Neutrophil (primary cell): ENCODE measurements around the gene CDC14A.

Source experiments
- H3K27ac ChIP-seq: fragments of 200-600 bp; sonication (generic); 2 replicates; pipeline ENCODE4 v1.5.1; 2016; ENCODE audit warnings: mild to moderate bottlenecking, moderate library complexity
- H3K27me3 ChIP-seq: fragments of 200-600 bp; sonication (generic); 2 replicates; pipeline ENCODE4 v1.6.0; 2016; ENCODE audit warnings: mild to moderate bottlenecking
- H3K36me3 ChIP-seq: fragments of 200-600 bp; sonication (generic); 2 replicates; pipeline ENCODE4 v1.5.1; 2017
- H3K4me1 ChIP-seq, 2 experiments: fragments of 200-600 bp in 1 of 2; sonication (generic) in 1 of 2; 1 replicate in 1 of 2; 2 replicates in 1 of 2; pipeline versions ENCODE4 v1.5.1 to v1.6.1; 2013 to 2016; ENCODE audit warnings: low read depth in 1 of 2, low read length in 1 of 2, mild to moderate bottlenecking in 1 of 2, moderate library complexity in 1 of 2; ENCODE audit not compliant: control insufficient read depth in 1 of 2, insufficient read depth in 1 of 2
- H3K4me3 ChIP-seq, 2 experiments: fragments of 200-600 bp in 1 of 2; sonication (generic) in 1 of 2; 1 replicate in 1 of 2; 2 replicates in 1 of 2; pipeline ENCODE4 v1.5.1; 2013 to 2016; ENCODE audit warnings: low read depth in 1 of 2, low read length in 1 of 2, mild to moderate bottlenecking in 1 of 2, moderate library complexity in 1 of 2
- H3K9me3 ChIP-seq: fragments of 200-600 bp; sonication (generic); 2 replicates; pipeline ENCODE4 v1.5.1; 2016
- CTCF ChIP-seq: fragments of 200-600 bp; sonication (generic); IDR thresholded peaks from 2 replicates; pipeline ENCODE4 v1.5.1; 2016; ENCODE audit warnings: antibody characterized with exemption

Gene CDC14A

GRCh38 chr1:100380635-100381034 lies 28.3 kb downstream of the CDC14A start:
- Histone ChIP-seq H3K27ac (no peak overlapping the region), H3K4me1 (no peaks in the 10 kb centered on the region), H3K9me3 (no peaks in the 10 kb centered on the region), H3K36me3 (peaks cover 11% of the 10 kb centered on the region), H3K27me3 (no peaks in the 10 kb centered on the region), H3K4me3 (no peak overlapping the region)
- no peak for TF ChIP-seq CTCF

- H3K9me3 ChIP-seq: no peaks in the 10 kb centered on the region
- H3K27me3 ChIP-seq: no peaks in the 10 kb centered on the region
- peaks cover 14 to 18% of the 10 kb centered on the region in 2 experiments for H3K4me1 ChIP-seq
- peaks cover 8% of the 10 kb centered on the region for H3K36me3 ChIP-seq
- H3K27ac ChIP-seq: no peak overlapping the region
- no peak overlapping the region for H3K4me3 ChIP-seq
- no peak for TF ChIP-seq CTCF
These were observed 30.4 kb downstream of the CDC14A start for GRCh38 chr1:100382657-100383056.

DNA sequence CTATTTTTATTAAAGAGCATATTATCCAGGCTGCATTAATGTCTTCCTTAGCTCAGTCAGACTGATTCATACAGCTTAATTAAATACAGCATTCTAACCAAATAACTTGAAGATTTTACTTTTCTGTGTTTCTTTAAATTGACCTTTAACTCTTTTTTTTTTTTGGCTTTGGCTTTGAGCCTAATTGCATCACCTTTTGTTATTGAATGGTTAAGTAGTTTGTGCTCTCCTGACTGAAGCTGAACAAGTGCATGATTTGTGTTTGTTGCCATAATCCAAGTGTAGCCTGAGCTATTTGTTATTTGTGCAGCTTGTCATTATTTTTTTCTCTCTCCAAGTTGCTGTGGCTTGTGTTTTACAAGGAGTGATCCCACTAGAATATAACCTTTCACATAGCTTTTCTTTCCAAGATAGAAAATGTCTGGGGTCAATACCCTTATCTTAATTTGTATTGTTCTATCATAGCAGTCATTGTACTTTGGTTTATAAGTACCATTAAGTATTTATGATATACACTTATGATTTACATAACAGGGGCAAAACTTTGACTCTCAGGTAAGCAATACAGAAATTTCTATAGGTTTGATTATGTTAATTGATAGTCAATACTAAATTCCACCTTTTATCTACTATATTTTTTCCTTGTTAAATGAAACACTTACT lies 31.6 kb downstream of the CDC14A start:
- Histone ChIP-seq H3K27ac (no peak overlapping the region), H3K4me3 (no peak overlapping the region), H3K27me3 (no peaks in the 10 kb centered on the region), H3K9me3 (no peaks in the 10 kb centered on the region), H3K36me3 (peaks cover 5% of the 10 kb centered on the region), H3K4me1 (peaks cover 14 to 24% of the 10 kb centered on the region in 2 experiments)
- TF ChIP-seq CTCF: no peak

GRCh38 chr1:100387209-100387608 lies 34.9 kb downstream of the CDC14A start:
- peak overlapping the region; percentile 15 for H3K27ac ChIP-seq
- no peaks in the 10 kb centered on the region for H3K9me3 ChIP-seq
- no peak overlapping the region for H3K4me3 ChIP-seq
- no peaks in the 10 kb centered on the region for H3K27me3 ChIP-seq
- TF ChIP-seq CTCF: no peak
- H3K36me3 ChIP-seq: peaks cover 16% of the 10 kb centered on the region
- H3K4me1 ChIP-seq: peaks cover 14 to 24% of the 10 kb centered on the region in 2 experiments

- H3K27ac ChIP-seq: no peak overlapping the region
- no peak overlapping the region for H3K4me3 ChIP-seq
- H3K9me3 ChIP-seq: no peaks in the 10 kb centered on the region
- peaks cover 14 to 24% of the 10 kb centered on the region in 2 experiments for H3K4me1 ChIP-seq
- peaks cover 16% of the 10 kb centered on the region for H3K36me3 ChIP-seq
- no peaks in the 10 kb centered on the region for H3K27me3 ChIP-seq
- TF ChIP-seq CTCF: no peak
These were observed 35.5 kb downstream of the CDC14A start for GRCh38 chr1:100387657-100388350.
